K562 (cell line): ENCODE data around the gene CYTH4. TPM values are rescaled to one million over a fixed set of nuclear protein-coding genes. Genes with fewer than 3 reads are reported as not detected.

Source experiments
- ATAC-seq: fragments of 200-7000 bp; cut with Tn5 transposase; 3 replicates; pipeline ENCODE4 v1.9.1; 2020; ENCODE audit warnings: moderate library complexity
- BruUV-seq: library from RNA; stranded (reverse); fragments of 400-500 nt; replicated peaks from 2 replicates; lab custom pipeline; 2021; lab: Mats Ljungman, UMichigan
- CTCF ChIA-PET: fragments of 300-600 bp; formaldehyde crosslinking; extraction: SDS; loops from one replicate; lab custom pipeline; 2021; ENCODE audit warnings: low intra/inter-chr PET ratio; lab: Yijun Ruan, JAX
- POLR2A ChIA-PET: fragments of 300-600, 350-650 bp; sonication (Branson Sonifier 250); formaldehyde crosslinking; extraction: SDS; loops from one replicate; lab custom pipeline; 2021; ENCODE audit warnings: antibody characterized with exemption, inconsistent platforms; lab: Yijun Ruan, JAX
- DNase-seq, 4 experiments: peaks; one replicate each; pipeline versions ENCODE4 v3.0.0 to v3.0.0-alpha.2; 2011 to 2018; ENCODE audit warnings: low spot score in 3 of 4, mixed read lengths in 3 of 4; ENCODE audit errors: extremely low read depth in 1 of 4
- FAIRE-seq: peaks from 2 replicates; lab custom pipeline; 2011; peaks lifted over from hg19 to GRCh38; lab: Jason Lieb, UNC
- H2AFZ ChIP-seq: 2 replicates; pipeline ENCODE4 v1.6.0; 2011; ENCODE audit warnings: low read depth, low read length, control low read depth, inconsistent platforms
- H3K27ac ChIP-seq: fragments of 200-600 bp; 3 replicates; pipeline ENCODE4 v1.8.0; 2011; ENCODE audit warnings: low read depth, mild to moderate bottlenecking, control low read depth, inconsistent platforms, low read length, moderate library complexity, mixed read lengths; ENCODE audit errors: extremely low read depth
- H3K27me3 ChIP-seq, 2 experiments: fragments of 300-600 bp in 1 of 2; 2 replicates in 1 of 2; 3 replicates in 1 of 2; pipeline versions ENCODE4 v1.6.0 to v1.8.0; 2011; ENCODE audit warnings: inconsistent platforms in 2 of 2, low read length in 2 of 2, mild to moderate bottlenecking in 1 of 2, mixed read lengths in 1 of 2, moderate library complexity in 1 of 2; ENCODE audit not compliant: control insufficient read depth in 2 of 2, insufficient read depth in 2 of 2
- H3K36me3 ChIP-seq: fragments of 300-600 bp; 3 replicates; pipeline ENCODE4 v1.8.0; 2011; ENCODE audit warnings: mild to moderate bottlenecking, low read length, inconsistent platforms; ENCODE audit not compliant: control insufficient read depth, insufficient read depth
- H3K4me1 ChIP-seq, 2 experiments: fragments of 200-600 bp in 1 of 2; replicated peaks in 1 of 2; 2 replicates in 1 of 2; 3 replicates in 1 of 2; pipeline versions ENCODE4 v1.5.1 to v1.8.0; 2011; ENCODE audit warnings: inconsistent platforms in 2 of 2, low read length in 2 of 2, mild to moderate bottlenecking in 1 of 2, mixed read lengths in 1 of 2, moderate library complexity in 1 of 2; ENCODE audit not compliant: control insufficient read depth in 2 of 2, insufficient read depth in 2 of 2
- H3K4me2 ChIP-seq: 2 replicates; pipeline ENCODE4 v1.6.1; 2011; ENCODE audit warnings: low read length, control low read depth, inconsistent platforms, mixed read lengths; ENCODE audit not compliant: insufficient read depth
- H3K4me3 ChIP-seq: fragments of 200-600 bp; sonication (generic), shearing (Covaris generic); 2 replicates; pipeline ENCODE4 v1.5.1; 2016; ENCODE audit warnings: control low read depth, inconsistent platforms
- H3K79me2 ChIP-seq: fragments of 200-600 bp; 3 replicates; pipeline ENCODE4 v1.8.0; 2011; ENCODE audit warnings: low read length, inconsistent platforms; ENCODE audit not compliant: control insufficient read depth, insufficient read depth
- H3K9ac ChIP-seq, 2 experiments: 2 replicates each; pipeline versions ENCODE4 v1.6.0 to v1.6.1; 2011; ENCODE audit warnings: low read depth in 2 of 2, low read length in 2 of 2, control low read depth in 1 of 2, inconsistent platforms in 1 of 2, mild to moderate bottlenecking in 1 of 2, mixed read lengths in 1 of 2; ENCODE audit not compliant: insufficient read depth in 1 of 2
- H3K9me1 ChIP-seq: one replicate; pipeline ENCODE4 v1.6.0; 2011; ENCODE audit warnings: inconsistent platforms, mild to moderate bottlenecking, low read length, moderate library complexity; ENCODE audit not compliant: control insufficient read depth, insufficient read depth
- H3K9me3 ChIP-seq: replicated peaks from 2 replicates; pipeline ENCODE4 v1.5.1; 2011; ENCODE audit warnings: low read depth, low read length, inconsistent platforms; ENCODE audit not compliant: control insufficient read depth, insufficient read depth
- H4K20me1 ChIP-seq: replicated peaks from 2 replicates; pipeline ENCODE4 v1.6.1; 2011; ENCODE audit warnings: low read length, inconsistent platforms, mixed read lengths; ENCODE audit not compliant: control insufficient read depth, insufficient read depth
- ATF7 ChIP-seq: fragments of 450-650 bp; IDR thresholded peaks from 2 replicates; pipeline ENCODE4 v1.7.1; 2014; ENCODE audit warnings: mild to moderate bottlenecking, moderate library complexity
- CBFA2T2 ChIP-seq: fragments of 450-650 bp; conservative IDR thresholded peaks from 2 replicates; pipeline ENCODE4 v1.6.1; 2017; ENCODE audit warnings: mild to moderate bottlenecking
- KAT7 ChIP-seq: sonication (generic); formaldehyde crosslinking; IDR thresholded peaks from 2 replicates; pipeline ENCODE4 v1.8.0; 2022; ENCODE audit warnings: missing genetic modification reagents, mild to moderate bottlenecking, borderline replicate concordance
- MTF1 ChIP-seq: fragments of 250-450 bp; sonication (Bioruptor Pico); IDR thresholded peaks from 2 replicates; pipeline ENCODE4 v1.9.0; 2021; ENCODE audit warnings: moderate library complexity, mild to moderate bottlenecking, inconsistent platforms, borderline replicate concordance
- NONO ChIP-seq, 2 experiments: fragments of 200-400 bp in 1 of 2; fragments of 450-650 bp in 1 of 2; formaldehyde crosslinking in 1 of 2; IDR thresholded peaks; 2 replicates each; pipeline ENCODE4 v1.6.1; 2017; ENCODE audit warnings: low read depth in 2 of 2, mild to moderate bottlenecking in 2 of 2, moderate library complexity in 2 of 2, low read length in 1 of 2
- SFPQ ChIP-seq: fragments of 200-400 bp; formaldehyde crosslinking; IDR thresholded peaks from 2 replicates; pipeline ENCODE4 v1.6.1; 2017; ENCODE audit warnings: mild to moderate bottlenecking, low read depth, low read length, moderate library complexity
- SIX5 ChIP-seq, 2 experiments: IDR thresholded peaks; 2 replicates each; pipeline ENCODE4 v1.6.1; 2011; ENCODE audit warnings: low read length in 2 of 2, borderline replicate concordance in 1 of 2, low read depth in 1 of 2, mild to moderate bottlenecking in 1 of 2, moderate library complexity in 1 of 2; ENCODE audit not compliant: insufficient read depth in 1 of 2
- TAF7 ChIP-seq: fragments of 450-650 bp; IDR thresholded peaks from 2 replicates; pipeline ENCODE4 v1.6.1; 2016; ENCODE audit warnings: missing genetic modification characterization, missing compliant biosample characterization
- TCF3 ChIP-seq: sonication (generic); formaldehyde crosslinking; IDR thresholded peaks from 2 replicates; pipeline ENCODE4 v1.4.0; 2020; ENCODE audit warnings: mild to moderate bottlenecking, missing genetic modification reagents
- ZC3H8 ChIP-seq: fragments of 450-650 bp; IDR thresholded peaks from 2 replicates; pipeline ENCODE4 v1.6.1; 2017
- ZNF274 ChIP-seq: IDR thresholded peaks from 2 replicates; pipeline ENCODE4 v1.6.1; 2011; ENCODE audit warnings: low read depth, mild to moderate bottlenecking, low read length, moderate library complexity, borderline replicate concordance
- ZNF445 ChIP-seq: fragments of 250-450 bp; sonication (Bioruptor Pico); IDR thresholded peaks from 2 replicates; pipeline ENCODE4 v1.4.0; 2020; ENCODE audit warnings: low read depth, mild to moderate bottlenecking, moderate library complexity
- WGBS: fragments of 100-300 bp; shearing (Covaris generic); methylation state at CpG from one replicate; pipeline ENCODE4 v1.1.6; 2016; ENCODE audit warnings: low coverage, mixed read lengths; ENCODE audit not compliant: insufficient coverage; ENCODE audit errors: missing lambda C conversion rate; 5-methylcytosine and 5-hydroxymethylcytosine counted together
- in situ Hi-C: fragments of 300-500 bp; cut with MboI; formaldehyde crosslinking; loops from 4 replicates; pipeline ENCODE4 v1.15.0; 2018; ENCODE audit warnings: inconsistent platforms, mixed read lengths
- intact Hi-C: fragments of 100-400 bp; cut with micrococcal nuclease; formaldehyde crosslinking; loops from 2 replicates; pipeline ENCODE4 v1.14.2; 2022
- polyA plus RNA-seq, 8 experiments: library from polyadenylated mRNA; depleted of rRNA in 4 of 8; stranded (reverse) in 5 of 8; unstranded in 3 of 8; fragments of >200 nt; fragmentation: Nextera tagmentation in 2 of 8; fragmentation: Illumina TruSeq in 1 of 8; extraction: Ambion mirVana in 2 of 8; extraction: Trizol in 1 of 8; gene quantifications; 2 replicates each; pipeline versions ENCODE4 v1.2.1 to v1.2.3, GENCODE V29; 2011 to 2014; ENCODE audit warnings: inconsistent platforms in 1 of 8, missing spikeins in 1 of 8
- total RNA-seq, 7 experiments: library from RNA; depleted of rRNA in 6 of 7; stranded (reverse); fragments of >200 nt in 6 of 7; fragmentation: Illumina TruSeq in 2 of 7; extraction: Trizol in 2 of 7; gene quantifications; 2 replicates each; pipeline versions ENCODE4 v1.2.1 to v1.2.3, GENCODE V29; 2011 to 2021; ENCODE audit warnings: low replicate concordance in 1 of 7
- TF ChIP-seq, protein P1 (sequence below): fragments of 450-650 bp; IDR thresholded peaks from one replicate; pipeline ENCODE4 v1.6.1; 2018; ENCODE audit warnings: mild to moderate bottlenecking, moderate library complexity; ENCODE audit not compliant: partially characterized antibody
- TF ChIP-seq, protein P2 (sequence below): fragments of 450-650 bp; conservative IDR thresholded peaks from 2 replicates; pipeline ENCODE4 v1.6.1; 2016; ENCODE audit warnings: missing genetic modification characterization, low read depth, mild to moderate bottlenecking, control low read depth, missing compliant biosample characterization
- TF ChIP-seq, protein P3 (sequence below): sonication (generic); formaldehyde crosslinking; IDR thresholded peaks from 2 replicates; pipeline ENCODE4 v1.8.1; 2022; ENCODE audit warnings: missing genetic modification reagents
- TF ChIP-seq, protein P4 (sequence below): fragments of 250-450 bp; sonication (Bioruptor Pico); IDR thresholded peaks from 2 replicates; pipeline ENCODE4 v1.8.0; 2022; ENCODE audit warnings: moderate library complexity, mild to moderate bottlenecking, inconsistent platforms

The CYTH4 gene
- total and polyA plus RNA-seq, 9 of the 15 experiments (the other 6 are each of a cell fraction or from before 2014, with no cell fraction given), result 0.03 to 2.0 (median 0.61) TPM; not detected in 1

- Histone ChIP-seq H3K4me2 (no peak overlapping the region), H3K9me3 (peaks cover 4% of the 10 kb centered on the region; the same call in 1 of the 2 replicates), H4K20me1 (no peaks in the 10 kb centered on the region), H3K4me3 (no peak overlapping the region), H2AFZ (no peak overlapping the region), H3K36me3 (no peaks in the 10 kb centered on the region), H3K27ac (no peak overlapping the region), H3K9me1 (no peaks in the 10 kb centered on the region), H3K27me3 (no peaks in the 10 kb centered on the region; a peak in 3 of 5 replicates), H3K9ac (no peak overlapping the region), H3K4me1 (peaks cover 10 to 15% of the 10 kb centered on the region in 2 experiments), H3K79me2 (no peaks in the 10 kb centered on the region)
- in situ Hi-C loops, result no loop called here
- WGBS, result 0% methylated on average over 4 of the region's 5 CpGs
- ATAC-seq (no peak), FAIRE-seq (no peak), DNase-seq (no peak)
- intact Hi-C loops, result no loop called here
- BruUV-seq, result no TSS peak
- ChIA-PET POLR2A (interaction anchor here (0.7 kb wide), 1 partner anchor 125 kb away, joined by 4 read pairs; no protein-coding TSS in a partner anchor), CTCF (no interaction called here)
- TF ChIP-seq NONO (IDR thresholded peaks at IDR 0.05; ENCODE audit: low read depth in 2 of 2, low read length in 1 of 2), result no peak
- no peak for TF ChIP-seq TAF7 (tag)
- TF ChIP-seq, protein P1, sequence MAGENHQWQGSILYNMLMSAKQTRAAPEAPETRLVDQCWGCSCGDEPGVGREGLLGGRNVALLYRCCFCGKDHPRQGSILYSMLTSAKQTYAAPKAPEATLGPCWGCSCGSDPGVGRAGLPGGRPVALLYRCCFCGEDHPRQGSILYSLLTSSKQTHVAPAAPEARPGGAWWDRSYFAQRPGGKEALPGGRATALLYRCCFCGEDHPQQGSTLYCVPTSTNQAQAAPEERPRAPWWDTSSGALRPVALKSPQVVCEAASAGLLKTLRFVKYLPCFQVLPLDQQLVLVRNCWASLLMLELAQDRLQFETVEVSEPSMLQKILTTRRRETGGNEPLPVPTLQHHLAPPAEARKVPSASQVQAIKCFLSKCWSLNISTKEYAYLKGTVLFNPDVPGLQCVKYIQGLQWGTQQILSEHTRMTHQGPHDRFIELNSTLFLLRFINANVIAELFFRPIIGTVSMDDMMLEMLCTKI, result no peak
- TF ChIP-seq, protein P2, sequence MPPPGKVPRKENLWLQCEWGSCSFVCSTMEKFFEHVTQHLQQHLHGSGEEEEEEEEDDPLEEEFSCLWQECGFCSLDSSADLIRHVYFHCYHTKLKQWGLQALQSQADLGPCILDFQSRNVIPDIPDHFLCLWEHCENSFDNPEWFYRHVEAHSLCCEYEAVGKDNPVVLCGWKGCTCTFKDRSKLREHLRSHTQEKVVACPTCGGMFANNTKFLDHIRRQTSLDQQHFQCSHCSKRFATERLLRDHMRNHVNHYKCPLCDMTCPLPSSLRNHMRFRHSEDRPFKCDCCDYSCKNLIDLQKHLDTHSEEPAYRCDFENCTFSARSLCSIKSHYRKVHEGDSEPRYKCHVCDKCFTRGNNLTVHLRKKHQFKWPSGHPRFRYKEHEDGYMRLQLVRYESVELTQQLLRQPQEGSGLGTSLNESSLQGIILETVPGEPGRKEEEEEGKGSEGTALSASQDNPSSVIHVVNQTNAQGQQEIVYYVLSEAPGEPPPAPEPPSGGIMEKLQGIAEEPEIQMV (tag), result no peak
- no peak for TF ChIP-seq ZNF274
- no peak for TF ChIP-seq ZNF445 (CRISPR knock-in tag)
- TF ChIP-seq TCF3 (CRISPR knock-in tag), result no peak
- TF ChIP-seq SFPQ, result no peak
- no peak for TF ChIP-seq SIX5 (IDR thresholded peaks at IDR 0.05; ENCODE audit: borderline replicate concordance in 1 of 2, insufficient read depth in 1 of 2, low read depth in 1 of 2, low read length in 2 of 2)
- no peak for TF ChIP-seq ATF7
- TF ChIP-seq, protein P3, sequence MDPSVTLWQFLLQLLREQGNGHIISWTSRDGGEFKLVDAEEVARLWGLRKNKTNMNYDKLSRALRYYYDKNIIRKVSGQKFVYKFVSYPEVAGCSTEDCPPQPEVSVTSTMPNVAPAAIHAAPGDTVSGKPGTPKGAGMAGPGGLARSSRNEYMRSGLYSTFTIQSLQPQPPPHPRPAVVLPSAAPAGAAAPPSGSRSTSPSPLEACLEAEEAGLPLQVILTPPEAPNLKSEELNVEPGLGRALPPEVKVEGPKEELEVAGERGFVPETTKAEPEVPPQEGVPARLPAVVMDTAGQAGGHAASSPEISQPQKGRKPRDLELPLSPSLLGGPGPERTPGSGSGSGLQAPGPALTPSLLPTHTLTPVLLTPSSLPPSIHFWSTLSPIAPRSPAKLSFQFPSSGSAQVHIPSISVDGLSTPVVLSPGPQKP (CRISPR knock-in tag), result no peak
- TF ChIP-seq KAT7 (CRISPR knock-in tag), result no peak
- TF ChIP-seq MTF1, result no peak
- TF ChIP-seq ZC3H8, result no peak
- no peak for TF ChIP-seq CBFA2T2
- TF ChIP-seq, protein P4, sequence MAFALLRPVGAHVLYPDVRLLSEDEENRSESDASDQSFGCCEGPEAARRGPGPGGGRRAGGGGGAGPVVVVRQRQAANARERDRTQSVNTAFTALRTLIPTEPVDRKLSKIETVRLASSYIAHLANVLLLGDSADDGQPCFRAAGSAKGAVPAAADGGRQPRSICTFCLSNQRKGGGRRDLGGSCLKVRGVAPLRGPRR (CRISPR knock-in tag), result no peak
These were observed 20.0 kb upstream of the CYTH4 start for GRCh38 chr22:37262346-37262745.
